Large intestine (tissue), 3 donors: ENCODE data around the gene FADS6. TPM values are rescaled to one million over a fixed set of nuclear protein-coding genes. Genes with fewer than 3 reads are reported as not detected.
"Not testable (repeated sequence)": the region's sequence is repeated elsewhere in the genome, so short reads cannot be mapped to it uniquely, and the experiment has no call there.

Experiments used
- DNase-seq, 2 donors: peaks; one replicate each; pipeline versions ENCODE4 v3.0.0 to v3.0.0-alpha.2; 2013
- H3K27ac ChIP-seq: one replicate; pipeline ENCODE4 v1.5.1; 2013; ENCODE audit warnings: low read length
- H3K27me3 ChIP-seq: 2 replicates; pipeline ENCODE4 v1.6.1; 2013; ENCODE audit warnings: low read length; ENCODE audit not compliant: control insufficient read depth, insufficient read depth
- H3K36me3 ChIP-seq: 2 replicates; pipeline ENCODE4 v1.6.1; 2013; ENCODE audit warnings: low read length; ENCODE audit not compliant: control insufficient read depth, insufficient read depth
- H3K4me1 ChIP-seq: one replicate; pipeline ENCODE4 v1.6.1; 2013; ENCODE audit warnings: low read length; ENCODE audit not compliant: control insufficient read depth, insufficient read depth
- H3K4me3 ChIP-seq: one replicate; pipeline ENCODE4 v1.5.1; 2013; ENCODE audit warnings: low read length
- H3K9me3 ChIP-seq: one replicate; pipeline ENCODE4 v1.6.1; 2013; ENCODE audit warnings: mild to moderate bottlenecking, low read depth, low read length, moderate library complexity; ENCODE audit not compliant: control insufficient read depth
- WGBS: methylation state at CpG from one replicate; pipeline ENCODE4 v1.1.5; 2013; ENCODE audit warnings: low lambda C conversion rate; ENCODE audit not compliant: insufficient coverage; 5-methylcytosine and 5-hydroxymethylcytosine counted together
- polyA plus RNA-seq: library from polyadenylated mRNA; unstranded; fragments of 120-200 nt; gene quantifications from one replicate; pipeline ENCODE4 v1.2.1, GENCODE V29; 2013

Gene FADS6
- polyA plus RNA-seq, 1 donor, result 14.5 TPM

- no CpG with 5 or more reads among the region's 6 CpGs for WGBS
- not testable (repeated sequence) for H3K9me3 ChIP-seq, H3K27me3 ChIP-seq, H3K36me3 ChIP-seq, DNase-seq, H3K27ac ChIP-seq, H3K4me3 ChIP-seq
- peaks cover 20% of the 10 kb centered on the region for H3K4me1 ChIP-seq
These were observed 12.9 kb upstream of the FADS6 start for GRCh38 chr17:74906214-74906793.

- DNase-seq, result no peak
- 33% methylated on average over 1 of the region's 7 CpGs for WGBS
- peaks cover 13% of the 10 kb centered on the region for H3K4me1 ChIP-seq
- H3K4me3 ChIP-seq, result no peak overlapping the region
- no peak overlapping the region for H3K27ac ChIP-seq
- peaks cover 5% of the 10 kb centered on the region for H3K27me3 ChIP-seq
- H3K9me3 ChIP-seq, result no peaks in the 10 kb centered on the region
- no peaks in the 10 kb centered on the region for H3K36me3 ChIP-seq
These were observed 11.4 kb upstream of the FADS6 start for GRCh38 chr17:74904687-74905409.

GRCh38 chr17:74903671-74904070 lies 10.2 kb upstream of the FADS6 start:
- Histone ChIP-seq H3K4me3 (no peak overlapping the region), H3K27me3 (peaks cover 5% of the 10 kb centered on the region), H3K9me3 (no peaks in the 10 kb centered on the region), H3K4me1 (peaks cover 1% of the 10 kb centered on the region), H3K27ac (no peak overlapping the region), H3K36me3 (no peaks in the 10 kb centered on the region)
- no CpG with 5 or more reads among the region's 6 CpGs for WGBS
- DNase-seq, result no peak

GRCh38 chr17:74903034-74903433 lies 9.6 kb upstream of the FADS6 start:
- no peaks in the 10 kb centered on the region for H3K4me1 ChIP-seq
- DNase-seq, result no peak
- no peak overlapping the region for H3K27ac ChIP-seq
- H3K27me3 ChIP-seq, result peaks cover 5% of the 10 kb centered on the region
- no peaks in the 10 kb centered on the region for H3K9me3 ChIP-seq
- H3K36me3 ChIP-seq, result no peaks in the 10 kb centered on the region
- no CpG with 5 or more reads among the region's 9 CpGs for WGBS
- H3K4me3 ChIP-seq, result no peak overlapping the region

GRCh38 chr17:74901353-74902135 lies 8.1 kb upstream of the FADS6 start:
- Histone ChIP-seq H3K9me3 (no peaks in the 10 kb centered on the region), H3K36me3 (no peaks in the 10 kb centered on the region), H3K27ac (no peak overlapping the region), H3K4me3 (no peak overlapping the region), H3K27me3 (peaks cover 5% of the 10 kb centered on the region), H3K4me1 (no peaks in the 10 kb centered on the region)
- DNase-seq, result no peak
- no CpG with 5 or more reads among the region's 14 CpGs for WGBS

GRCh38 chr17:74900208-74900607 lies 6.8 kb upstream of the FADS6 start:
- WGBS, result 100% methylated on average over 2 of the region's 8 CpGs
- Histone ChIP-seq H3K4me3 (no peak overlapping the region), H3K27me3 (peaks cover 13% of the 10 kb centered on the region), H3K36me3 (no peaks in the 10 kb centered on the region), H3K9me3 (no peaks in the 10 kb centered on the region), H3K27ac (no peak overlapping the region), H3K4me1 (no peaks in the 10 kb centered on the region)
- DNase-seq, result no peak

- Histone ChIP-seq H3K4me1 (peaks cover 7% of the 10 kb centered on the region), H3K27ac (no peak overlapping the region), H3K9me3 (no peaks in the 10 kb centered on the region), H3K36me3 (no peaks in the 10 kb centered on the region), H3K27me3 (peaks cover 24% of the 10 kb centered on the region), H3K4me3 (no peak overlapping the region)
- WGBS, result no CpG with 5 or more reads among the region's 11 CpGs
- DNase-seq, result no peak
These were observed 5.0 kb upstream of the FADS6 start for GRCh38 chr17:74898376-74898946.

GRCh38 chr17:74893936-74894671 lies 671 bp upstream of the FADS6 start:
- DNase-seq, result no peak
- no CpG with 5 or more reads among the region's 22 CpGs for WGBS
- H3K4me1 ChIP-seq, result peaks cover 13% of the 10 kb centered on the region
- no peaks in the 10 kb centered on the region for H3K36me3 ChIP-seq
- peaks cover 45% of the 10 kb centered on the region for H3K27me3 ChIP-seq
- no peaks in the 10 kb centered on the region for H3K9me3 ChIP-seq
- no peak overlapping the region for H3K27ac ChIP-seq
- peak overlapping the region; percentile 46 for H3K4me3 ChIP-seq

- H3K4me3 ChIP-seq, result peak overlapping the region; percentile 56
- 20% methylated on average over 1 of the region's 20 CpGs for WGBS
These were observed 1.2 kb downstream of the FADS6 start for GRCh38 chr17:74892013-74892841.

More at GRCh38 chr17:74892013-74892841, 1.2 kb downstream of the FADS6 start:
- peak in 1 of 2 donors; percentile 24 for DNase-seq
- Histone ChIP-seq H3K36me3 (no peaks in the 10 kb centered on the region), H3K27ac (no peak overlapping the region), H3K9me3 (no peaks in the 10 kb centered on the region), H3K4me1 (peaks cover 13% of the 10 kb centered on the region), H3K27me3 (peaks cover 49% of the 10 kb centered on the region)
